MCF 10A (cell line): ENCODE measurements around the gene NHSL2. TPM values are rescaled to one million over a fixed set of nuclear protein-coding genes. Genes with fewer than 3 reads are reported as not detected.

Experiments
- BruUV-seq: library from RNA; stranded (reverse); fragments of 400-500 nt; replicated peaks from 2 replicates; lab custom pipeline; 2021; lab: Mats Ljungman, UMichigan
- CTCF ChIA-PET: fragments of 300-600 bp; sonication (Branson Sonifier 250); formaldehyde crosslinking; extraction: SDS; loops from one replicate; lab custom pipeline; 2021; ENCODE audit warnings: antibody characterized with exemption, inconsistent platforms; lab: Yijun Ruan, JAX
- POLR2A ChIA-PET: fragments of 300-600, 350-650 bp; sonication (Branson Sonifier 250); formaldehyde crosslinking; extraction: SDS; loops from one replicate; lab custom pipeline; 2020; ENCODE audit warnings: antibody characterized with exemption, inconsistent platforms; lab: Yijun Ruan, JAX
- DNase-seq: peaks from one replicate; pipeline ENCODE4 v3.0.0-alpha.2; 2018; ENCODE audit not compliant: unreplicated experiment
- H3K27ac Mint-ChIP-seq: one replicate; pipeline ENCODE4 v1.8.0; 2022; ENCODE audit warnings: mild to moderate bottlenecking, low read depth, mixed read lengths; ENCODE audit not compliant: unreplicated experiment
- H3K27me3 Mint-ChIP-seq: one replicate; pipeline ENCODE4 v1.8.0; 2022; ENCODE audit warnings: mixed read lengths; ENCODE audit not compliant: insufficient read depth, unreplicated experiment
- H3K36me3 Mint-ChIP-seq: one replicate; pipeline ENCODE4 v1.8.0; 2022; ENCODE audit warnings: mild to moderate bottlenecking, moderate library complexity, mixed read lengths; ENCODE audit not compliant: insufficient read depth, unreplicated experiment
- H3K4me1 Mint-ChIP-seq: one replicate; pipeline ENCODE4 v1.8.0; 2022; ENCODE audit warnings: mixed read lengths; ENCODE audit not compliant: insufficient read depth, unreplicated experiment
- H3K4me3 Mint-ChIP-seq: one replicate; pipeline ENCODE4 v1.8.0; 2022; ENCODE audit warnings: mild to moderate bottlenecking, moderate library complexity, mixed read lengths; ENCODE audit not compliant: unreplicated experiment
- H3K9me3 Mint-ChIP-seq: one replicate; pipeline ENCODE4 v1.8.0; 2022; ENCODE audit warnings: mixed read lengths; ENCODE audit not compliant: unreplicated experiment
- CTCF ChIP-seq: fragments of 200-600 bp; IDR thresholded peaks from one replicate; pipeline ENCODE4 v1.8.0; 2022; ENCODE audit warnings: antibody characterized with exemption, mild to moderate bottlenecking; ENCODE audit not compliant: unreplicated experiment
- intact Hi-C: fragments of 100-400 bp; cut with micrococcal nuclease; formaldehyde crosslinking; loops from 2 replicates; pipeline ENCODE4 v1.14.1; 2022
- total RNA-seq: library from RNA; stranded (reverse); gene quantifications from 2 replicates; pipeline ENCODE4 v1.2.3, GENCODE V29; 2022

NHSL2 gene
- total RNA-seq, 1 experiment from 2014 or later, result not detected

- H3K36me3 Mint-ChIP-seq, result peaks cover 19% of the 10 kb centered on the region
- H3K27me3 Mint-ChIP-seq, result peaks cover 54% of the 10 kb centered on the region
- TSS peak; percentile 90 for BruUV-seq
- H3K4me3 Mint-ChIP-seq, result no peak overlapping the region
- intact Hi-C loops, result no loop called here
- H3K9me3 Mint-ChIP-seq, result no peaks in the 10 kb centered on the region
- POLR2A ChIA-PET, result interaction anchor here (0.6 to 1.1 kb wide), 2 partner anchors 20 to 695 kb away, joined by 3 to 4 read pairs; partner anchors contain the start of gene PIN4
- peak; percentile 42 for DNase-seq
- H3K27ac Mint-ChIP-seq, result peak overlapping the region; percentile 52
- no peaks in the 10 kb centered on the region for H3K4me1 Mint-ChIP-seq
- CTCF ChIA-PET, result interaction anchor here (0.7 to 1.4 kb wide), 3 partner anchors 8 to 98 kb away, joined by 3 to 4 read pairs (median 3); no protein-coding TSS in a partner anchor
- TF ChIP-seq CTCF, result no peak
These were observed 291.3 kb downstream of the NHSL2 start for GRCh38 chrX:72201836-72202536.

Other genes with a start within 250 kb of the NHSL2 start
- not detected in 2 replicates for gene CXorf49, start 192.6 kb upstream of the NHSL2 start, total RNA-seq
- not detected in 2 replicates for gene CXorf49B, start 147.5 kb upstream of the NHSL2 start, total RNA-seq
- not detected in 2 replicates for gene RTL5, start 221.1 kb downstream of the NHSL2 start, total RNA-seq